ENCODE measurements around the gene SYT13. TPM values are rescaled to one million over a fixed set of nuclear protein-coding genes. Genes with fewer than 3 reads are reported as not detected.

Gene SYT13
- total and polyA plus RNA-seq, 10 of the 15 experiments (the other 5 are each of a cell fraction or from before 2014, with no cell fraction given): not detected

DNA sequence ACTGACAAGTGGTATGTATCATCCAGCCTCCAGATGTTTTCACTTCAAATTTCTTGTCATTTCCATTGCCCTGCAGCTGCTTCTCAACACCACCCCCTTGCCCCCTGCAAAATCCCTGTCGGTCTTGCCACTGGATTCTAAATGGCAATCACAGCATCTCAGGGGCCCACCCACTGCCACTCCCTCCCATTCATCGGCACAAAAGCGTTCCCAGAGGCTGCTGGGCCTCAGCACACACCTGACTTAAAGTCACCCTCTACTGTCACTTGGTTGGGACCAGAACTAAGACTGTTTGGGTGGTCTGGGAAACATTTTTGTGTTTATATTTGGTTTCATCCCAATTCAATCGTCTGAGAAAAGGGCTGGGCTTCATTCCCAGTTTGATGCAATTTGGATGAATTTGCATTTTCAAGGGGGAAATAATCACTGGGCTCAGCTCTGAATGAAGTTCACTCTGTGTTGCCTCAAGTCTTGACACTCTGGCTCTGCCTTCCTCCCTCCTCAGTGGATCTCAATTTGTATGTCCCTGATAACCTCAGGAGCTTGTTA, 27.1 kb downstream of the SYT13 start (continued):
- no peak for TF ChIP-seq GATAD2B (conservative IDR thresholded peaks at IDR 0.05; ENCODE audit: low read depth)

DNA sequence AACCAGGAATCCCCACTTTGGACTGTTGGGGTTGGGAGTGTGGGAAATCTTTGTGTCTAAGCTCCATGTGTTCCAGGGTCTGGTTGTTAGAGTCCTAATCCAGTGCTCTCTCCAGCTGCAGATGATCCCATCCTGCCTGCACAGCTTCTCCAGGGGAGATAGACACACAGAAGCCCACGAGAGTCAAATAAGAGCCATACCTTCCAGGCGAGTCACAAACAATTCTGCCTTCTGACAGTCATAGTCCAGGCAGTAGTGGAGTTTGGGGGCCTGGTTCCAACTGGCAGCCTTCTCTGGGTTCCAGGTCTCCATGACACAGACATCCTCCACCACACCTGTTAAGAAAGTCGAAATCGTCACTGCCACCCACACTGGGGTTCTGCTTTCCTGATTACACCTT, 32.1 kb downstream of the SYT13 start:
- H2AFZ ChIP-seq (ENCODE audit: control insufficient read depth, low read depth, low read length): no peak overlapping the region
- no peaks in the 10 kb centered on the region for H3K36me3 ChIP-seq (ENCODE audit: control insufficient read depth in 2 of 2, insufficient read depth in 2 of 2, low read length in 1 of 2)
- ATAC-seq (no peak), FAIRE-seq (no peak), DNase-seq (ENCODE audit: low read depth, low spot score) (no peak)
- TF ChIP-seq, protein P1, sequence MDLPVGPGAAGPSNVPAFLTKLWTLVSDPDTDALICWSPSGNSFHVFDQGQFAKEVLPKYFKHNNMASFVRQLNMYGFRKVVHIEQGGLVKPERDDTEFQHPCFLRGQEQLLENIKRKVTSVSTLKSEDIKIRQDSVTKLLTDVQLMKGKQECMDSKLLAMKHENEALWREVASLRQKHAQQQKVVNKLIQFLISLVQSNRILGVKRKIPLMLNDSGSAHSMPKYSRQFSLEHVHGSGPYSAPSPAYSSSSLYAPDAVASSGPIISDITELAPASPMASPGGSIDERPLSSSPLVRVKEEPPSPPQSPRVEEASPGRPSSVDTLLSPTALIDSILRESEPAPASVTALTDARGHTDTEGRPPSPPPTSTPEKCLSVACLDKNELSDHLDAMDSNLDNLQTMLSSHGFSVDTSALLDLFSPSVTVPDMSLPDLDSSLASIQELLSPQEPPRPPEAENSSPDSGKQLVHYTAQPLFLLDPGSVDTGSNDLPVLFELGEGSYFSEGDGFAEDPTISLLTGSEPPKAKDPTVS (IDR thresholded peaks at IDR 0.05; ENCODE audit: low read depth, low read length): no peak
- TF ChIP-seq IRF4 (IDR thresholded peaks at IDR 0.05; ENCODE audit: low read depth, low read length) (no peak), HCFC1 (IDR thresholded peaks at IDR 0.05; ENCODE audit: low read length) (no peak), NR2F1 (conservative IDR thresholded peaks at IDR 0.05) (no peak), PML (IDR thresholded peaks at IDR 0.05; ENCODE audit: low read length) (no peak)
- H3K27me3 ChIP-seq (replicated peaks in 1 of 2; ENCODE audit: control insufficient read depth in 2 of 2, insufficient read depth in 2 of 2, low read length in 1 of 2): no peaks in the 10 kb centered on the region; a peak in 3 of 4 replicates
- H3K4me1 ChIP-seq (ENCODE audit: control insufficient read depth, insufficient read depth, low read length): no peaks in the 10 kb centered on the region
- WGBS (ENCODE audit: insufficient coverage, insufficient replicate concordance, low lambda C conversion rate, missing lambda C conversion rate): 0% methylated on average over 4 of the region's 4 CpGs
- POLR2A ChIA-PET: no interaction called here
- no peaks in the 10 kb centered on the region for H4K20me1 ChIP-seq (ENCODE audit: control insufficient read depth, insufficient read depth)
- H3K4me3 ChIP-seq: no peak overlapping the region
- no peaks in the 10 kb centered on the region for H3K9me3 ChIP-seq (replicated peaks; ENCODE audit: control insufficient read depth, insufficient read depth, low read length)
- RAD21 ChIA-PET (ENCODE audit: unreplicated experiment): no interaction called here
- intact Hi-C loops (cut with micrococcal nuclease; ENCODE audit: unreplicated experiment) (no loop called here), in situ Hi-C loops (cut with MboI) (no loop called here)
- H3K79me2 ChIP-seq (ENCODE audit: control insufficient read depth, insufficient read depth, low read length): no peaks in the 10 kb centered on the region
- BruUV-seq (replicated peaks): no TSS peak
- no peak overlapping the region for H3K9ac ChIP-seq (ENCODE audit: control insufficient read depth, insufficient read depth, low read length)
- no peak overlapping the region for H3K27ac ChIP-seq (ENCODE audit: control insufficient read depth, insufficient read depth)
- SMC1A ChIA-PET (ENCODE audit: uncharacterized antibody, unreplicated experiment): no interaction called here
- no peak overlapping the region for H3K4me2 ChIP-seq (ENCODE audit: control insufficient read depth, insufficient read depth)
- CTCF ChIA-PET: interaction anchor here (1.1 kb wide), 1 partner anchor 34 kb away, joined by 4 read pairs; no protein-coding TSS in a partner anchor

All from GM12878 (cell line).